Skeletal muscle tissue (tissue), 2 donors: ENCODE results near the gene VAMP5. TPM values are rescaled to one million over a fixed set of nuclear protein-coding genes. Genes with fewer than 3 reads are reported as not detected.

Experiments used
- small RNA-seq: library from RNA; depleted of rRNA; stranded (forward); fragments of <200 nt; gene quantifications from one replicate; pipeline ENCODE3, GENCODE V24; 2014
- total RNA-seq: library from RNA; depleted of rRNA; stranded (reverse); fragments of >200 nt; gene quantifications from one replicate; pipeline ENCODE4 v1.2.3, GENCODE V29; 2014

Gene VAMP5
- total RNA-seq, 1 donor from 2014 or later, result 17.7 TPM

Small RNAs within 50 kb of the gene (small RNA-seq; reads per million reads assigned to genes)
- not detected for gene RN7SL126P

Other genes starting within 250 kb of the VAMP5 start
- 20.9 TPM for gene RETSAT, start 229.9 kb upstream of the VAMP5 start, total RNA-seq
- gene ELMOD3, start 229.7 kb upstream of the VAMP5 start, total RNA-seq, result 8.9 TPM
- 22.4 TPM for gene CAPG, start 174.1 kb upstream of the VAMP5 start, total RNA-seq
- gene SH2D6, start 165.7 kb upstream of the VAMP5 start, total RNA-seq, result not detected
- gene MAT2A, start 45.3 kb upstream of the VAMP5 start, total RNA-seq, result 57.9 TPM
- 24.5 TPM for gene GGCX, start 22.9 kb upstream of the VAMP5 start, total RNA-seq
- gene VAMP8, start 6.8 kb upstream of the VAMP5 start, total RNA-seq, result 4.7 TPM
- gene RNF181, start 11.3 kb downstream of the VAMP5 start, total RNA-seq, result 74.1 TPM
- gene TMEM150A, start 18.3 kb downstream of the VAMP5 start, total RNA-seq, result 4.7 TPM
- gene C2orf68, start 27.6 kb downstream of the VAMP5 start, total RNA-seq, result 31.8 TPM
- gene USP39, start 31.8 kb downstream of the VAMP5 start, total RNA-seq, result 24.0 TPM
- gene SFTPB, start 83.8 kb downstream of the VAMP5 start, total RNA-seq, result not detected
- gene GNLY, start 109.9 kb downstream of the VAMP5 start, total RNA-seq, result not detected
- gene ATOH8, start 169.6 kb downstream of the VAMP5 start, total RNA-seq, result 8.4 TPM